GM18907 (cell line): Measurements from ENCODE around the gene BACH2.

ENCODE experiments used
- ATAC-seq: cut with Tn5 transposase; IDR thresholded peaks from one replicate; pipeline ENCODE4 v1.9.1; 2021; ENCODE audit warnings: mild to moderate bottlenecking, moderate library complexity; ENCODE audit not compliant: unreplicated experiment

Gene BACH2

GRCh38 chr6:90004511-90004910 is 292.1 kb downstream of the BACH2 start:
- ATAC-seq, result no peak

DNA sequence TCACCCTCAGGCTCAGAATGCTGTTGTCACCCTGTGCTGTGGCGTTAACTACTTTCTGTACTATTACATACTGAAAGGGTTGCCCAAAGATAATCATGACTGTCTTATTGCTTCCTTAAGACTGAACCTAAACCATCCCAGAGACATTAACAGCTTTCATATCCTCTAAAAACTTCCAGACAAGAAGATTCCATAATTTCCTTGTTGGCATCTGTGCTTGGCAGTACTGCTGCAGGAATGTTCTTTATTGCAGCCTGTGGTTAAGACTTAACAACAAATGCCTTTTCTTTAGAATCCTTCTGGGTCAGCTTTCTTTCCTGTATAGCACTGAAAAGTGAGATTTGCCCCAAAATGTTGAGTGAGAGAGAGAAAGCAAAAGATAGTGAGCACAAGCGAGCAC is 292.7 kb downstream of the BACH2 start:
- ATAC-seq, result no peak

DNA sequence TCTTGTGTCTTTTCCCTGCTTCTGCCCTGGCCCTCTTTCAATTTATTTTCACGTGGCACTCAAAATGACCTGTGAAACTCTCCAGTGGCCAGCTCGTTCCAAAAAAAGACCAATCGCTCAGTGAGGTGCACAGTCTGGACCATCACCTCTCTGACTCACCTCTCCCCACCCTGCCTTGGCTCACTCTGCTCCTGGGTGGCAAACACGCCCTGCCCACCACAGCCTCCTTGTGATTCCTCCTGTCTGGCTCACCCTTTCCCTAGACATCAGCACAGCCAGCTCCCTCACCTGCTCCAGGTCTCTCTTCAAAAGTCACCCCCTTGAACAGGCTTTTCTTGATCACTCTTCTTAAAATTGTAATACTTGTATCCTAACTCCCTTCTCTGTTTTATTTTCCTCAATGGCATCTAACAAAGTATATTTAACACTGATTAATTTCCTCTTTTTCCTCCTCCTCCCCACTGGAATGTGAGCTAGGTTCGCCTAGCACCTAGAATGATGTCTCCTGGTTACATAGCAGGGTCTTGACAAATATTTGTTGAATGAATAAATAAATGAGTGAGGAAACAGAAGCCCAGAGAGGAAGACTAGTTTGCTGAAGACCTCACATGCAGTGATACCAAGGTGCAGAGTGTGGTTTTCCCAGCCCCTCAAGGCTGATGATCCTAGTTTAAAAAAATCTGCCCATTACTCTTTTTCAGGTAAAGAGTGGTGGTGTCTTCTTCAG is 293.4 kb downstream of the BACH2 start:
- no peak for ATAC-seq

GRCh38 chr6:90000864-90001731 is 295.5 kb downstream of the BACH2 start:
- ATAC-seq, result no peak

GRCh38 chr6:89999945-90000825 is 296.5 kb downstream of the BACH2 start:
- ATAC-seq, result no peak

DNA sequence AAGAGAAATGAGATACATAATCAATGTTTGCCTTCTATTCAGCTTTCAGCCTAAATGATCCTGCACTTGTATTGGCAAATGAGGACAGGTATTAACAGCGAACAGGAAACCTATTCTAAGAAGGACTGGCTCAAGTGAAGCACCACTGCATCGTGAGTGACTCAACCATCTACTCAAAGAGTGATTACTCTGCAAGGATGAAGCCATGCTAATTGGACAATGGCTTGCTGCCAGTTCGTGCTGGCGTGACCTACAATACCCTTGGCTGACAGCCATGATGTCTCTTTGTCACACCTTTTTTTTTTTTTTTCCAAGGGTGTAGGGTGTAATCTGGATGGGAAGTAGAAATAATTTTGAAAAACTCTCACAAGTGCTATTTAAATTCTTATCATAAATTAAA is 297.5 kb downstream of the BACH2 start:
- no peak for ATAC-seq

GRCh38 chr6:89997456-89998445 is 298.9 kb downstream of the BACH2 start:
- no peak for ATAC-seq

DNA sequence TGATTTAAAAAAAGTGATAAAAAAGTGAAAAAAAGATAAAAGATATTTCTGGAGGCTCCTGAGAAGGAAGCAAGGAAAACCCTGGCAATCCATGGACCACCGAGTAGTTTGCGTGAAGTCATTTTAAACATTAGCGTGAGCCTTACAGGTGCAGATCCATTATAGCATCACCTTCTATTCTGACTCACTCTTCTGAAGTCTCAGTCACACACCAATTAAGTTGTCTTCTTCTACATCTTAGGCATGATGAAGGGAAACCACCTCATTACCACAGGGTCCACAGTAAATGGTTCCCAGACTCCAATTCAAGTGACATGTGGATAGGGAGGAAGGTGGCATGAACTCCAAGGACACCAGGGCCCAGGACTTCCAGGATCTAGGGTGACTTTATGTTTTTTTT is 303.2 kb downstream of the BACH2 start:
- no peak for ATAC-seq

- no peak for ATAC-seq
Measured at GRCh38 chr6:89992818-89993217, 303.8 kb downstream of the BACH2 start.

GRCh38 chr6:89989742-89990141 is 306.9 kb downstream of the BACH2 start:
- no peak for ATAC-seq

- no peak for ATAC-seq
Measured at GRCh38 chr6:89987830-89988229, 308.8 kb downstream of the BACH2 start.

- ATAC-seq, result no peak
Measured at GRCh38 chr6:89987140-89987539, 309.5 kb downstream of the BACH2 start.

DNA sequence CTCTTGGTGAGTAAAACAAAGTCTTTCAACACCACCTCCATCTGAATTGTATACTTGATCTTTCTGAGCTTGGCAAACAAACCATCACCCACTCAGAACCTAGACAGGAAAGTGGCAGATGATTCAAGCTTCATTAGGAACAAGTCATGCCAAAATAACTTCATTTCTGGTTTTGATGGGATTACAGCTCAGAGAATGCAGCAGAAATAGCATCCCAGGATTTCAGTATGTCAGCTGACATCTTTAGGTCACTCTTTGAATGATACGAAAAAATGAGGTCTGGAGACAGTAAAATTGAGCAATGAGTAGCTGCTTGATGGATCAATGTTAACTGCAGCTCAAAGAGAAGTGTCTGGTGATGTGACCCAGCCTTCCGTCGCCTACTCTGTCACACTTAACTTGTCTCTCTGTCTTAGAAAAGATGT is 310.0 kb downstream of the BACH2 start:
- no peak for ATAC-seq

- no peak for ATAC-seq
Measured at GRCh38 chr6:89985751-89986493, 310.7 kb downstream of the BACH2 start.

DNA sequence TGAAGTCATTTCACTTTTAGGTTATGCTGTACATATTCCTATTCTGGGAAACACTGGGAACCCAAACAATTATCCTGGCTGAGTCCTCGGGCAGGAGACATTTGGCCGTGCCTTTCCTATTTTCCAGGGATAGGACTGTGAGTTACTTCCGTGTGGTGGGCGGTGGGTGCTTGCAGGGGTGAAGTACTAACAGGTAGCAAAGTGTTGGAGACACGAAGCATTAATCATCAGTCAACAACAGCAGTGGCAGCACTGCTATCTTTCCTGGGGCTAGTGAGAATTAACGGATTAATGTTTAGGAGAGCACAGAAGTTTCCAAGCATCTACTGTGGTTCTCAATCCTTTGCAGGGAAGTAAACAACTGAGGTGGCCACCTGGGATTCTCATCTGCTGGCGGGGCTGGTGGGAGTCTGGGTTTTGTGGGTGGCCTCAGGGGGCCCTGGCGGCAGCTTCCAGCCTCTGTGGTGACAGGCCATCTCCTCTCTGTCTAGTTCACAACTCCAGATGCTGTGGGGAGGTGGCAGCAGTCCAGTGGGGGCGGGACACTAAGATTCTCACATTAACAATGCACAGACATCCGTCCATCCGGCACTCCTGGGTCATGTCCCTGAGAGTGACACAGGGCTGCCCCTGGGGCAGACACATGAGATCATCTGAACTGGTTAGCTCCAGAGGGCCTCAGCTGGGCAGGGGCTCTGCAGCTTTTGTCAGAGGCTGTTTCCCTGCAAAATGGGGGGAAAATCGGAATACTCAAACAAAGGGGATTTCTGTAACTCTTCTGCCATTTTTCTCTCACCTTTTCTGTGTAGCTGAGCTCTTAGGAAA is 311.5 kb downstream of the BACH2 start:
- ATAC-seq, result no peak

- ATAC-seq, result no peak
Measured at GRCh38 chr6:89980353-89980752, 316.3 kb downstream of the BACH2 start.

DNA sequence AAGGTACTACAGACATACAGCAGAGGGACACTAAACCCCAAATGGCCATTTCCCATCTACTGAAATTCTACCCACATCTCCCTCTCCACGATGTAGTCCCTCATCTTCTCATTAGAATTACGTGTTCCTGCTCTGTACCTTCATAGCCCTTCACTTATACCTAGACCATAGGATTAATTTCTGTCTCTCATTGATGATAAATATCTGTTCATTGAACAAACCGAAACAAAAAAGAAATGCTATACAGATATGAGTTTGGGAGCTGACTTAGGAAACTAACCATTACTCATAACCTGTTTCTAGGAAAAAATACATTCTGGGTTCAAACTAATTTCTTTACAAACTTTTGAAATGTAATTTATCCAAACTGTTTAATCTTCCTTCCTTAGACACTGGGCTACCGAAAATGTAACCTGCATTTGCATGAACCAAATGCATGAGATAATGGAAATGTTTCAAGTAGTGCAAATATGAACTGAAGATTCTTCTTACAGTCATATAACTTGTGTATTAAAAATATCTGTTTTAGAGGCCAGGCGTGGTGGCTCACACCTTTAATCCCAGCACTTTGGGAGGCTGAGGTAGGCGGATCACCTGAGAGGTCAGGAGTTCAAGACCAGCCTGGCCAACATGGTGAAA is 317.0 kb downstream of the BACH2 start:
- ATAC-seq, result no peak

GRCh38 chr6:89978749-89979145 is 317.9 kb downstream of the BACH2 start:
- ATAC-seq, result no peak
